Measurements from ENCODE around the gene DNAAF5.

GRCh38 chr7:783556-784490, 57.3 kb downstream of the DNAAF5 start:
- TF ChIP-seq TAF1 (IDR thresholded peaks at IDR 0.05; ENCODE audit: low read depth, low read length) (no peak), POLR2A (IDR thresholded peaks at IDR 0.05; ENCODE audit: low read depth, low read length) (no peak), POLR2AphosphoS5 (IDR thresholded peaks at IDR 0.05; ENCODE audit: low read depth, low read length) (no peak), PAX5 (IDR thresholded peaks at IDR 0.05; ENCODE audit: insufficient read depth, low read length, severe bottlenecking) (no peak), POU2F2 (IDR thresholded peaks at IDR 0.05; ENCODE audit: low read depth, low read length) (no peak)
